Small intestine (tissue), 7 donors: ENCODE results near the gene SYCP1. TPM values are rescaled to one million over a fixed set of nuclear protein-coding genes. Genes with fewer than 3 reads are reported as not detected.

Experiments used
- DNase-seq, 2 donors: peaks; one replicate each; pipeline versions ENCODE4 v3.0.0 to v3.0.0-alpha.2; 2013
- FAIRE-seq: peaks from 2 replicates; lab custom pipeline; 2012; peaks lifted over from hg19 to GRCh38; lab: Jason Lieb, UNC
- H3K27ac ChIP-seq, 3 donors: one replicate each; pipeline ENCODE4 v1.5.1; 2013; ENCODE audit warnings: low read length in 2 of 3, mild to moderate bottlenecking in 2 of 3, control low read depth in 1 of 3, inconsistent platforms in 1 of 3, low read depth in 1 of 3, moderate library complexity in 1 of 3
- H3K27me3 ChIP-seq, 3 donors: one replicate each; pipeline ENCODE4 v1.6.1; 2013; ENCODE audit warnings: low read length in 3 of 3, inconsistent platforms in 1 of 3; ENCODE audit not compliant: control insufficient read depth in 3 of 3, insufficient read depth in 3 of 3
- H3K36me3 ChIP-seq, 3 donors: one replicate each; pipeline ENCODE4 v1.6.1; 2013; ENCODE audit warnings: low read length in 3 of 3, inconsistent platforms in 1 of 3, low read depth in 1 of 3, mild to moderate bottlenecking in 1 of 3, moderate library complexity in 1 of 3; ENCODE audit not compliant: control insufficient read depth in 3 of 3, insufficient read depth in 2 of 3
- H3K4me1 ChIP-seq, 3 donors: one replicate each; pipeline ENCODE4 v1.6.1; 2013; ENCODE audit warnings: low read length in 2 of 3, inconsistent platforms in 1 of 3, low read depth in 1 of 3, mild to moderate bottlenecking in 1 of 3, moderate library complexity in 1 of 3; ENCODE audit not compliant: control insufficient read depth in 3 of 3, insufficient read depth in 2 of 3
- H3K4me3 ChIP-seq, 3 donors: one replicate each; pipeline ENCODE4 v1.5.1; 2013; ENCODE audit warnings: low read length in 3 of 3, control low read depth in 1 of 3, inconsistent platforms in 1 of 3, low read depth in 1 of 3, mild to moderate bottlenecking in 1 of 3, moderate library complexity in 1 of 3
- H3K9me3 ChIP-seq, 2 donors: one replicate each; pipeline ENCODE4 v1.6.1; 2013; ENCODE audit warnings: low read depth in 1 of 2, low read length in 1 of 2; ENCODE audit not compliant: control insufficient read depth in 2 of 2, insufficient read depth in 1 of 2
- WGBS, 3 donors: extraction: QIAGEN DNeasy Blood & Tissue Kit; methylation state at CpG; one replicate each; pipeline ENCODE4 v1.1.7; 2013; 5-methylcytosine and 5-hydroxymethylcytosine counted together
- polyA plus RNA-seq, 4 donors: library from polyadenylated mRNA; stranded (reverse) in 3 of 4; unstranded in 1 of 4; fragments of 200-250 nt in 3 of 4; fragments of 120-200 nt in 1 of 4; gene quantifications; one replicate each; pipeline versions ENCODE4 v1.2.1 to v1.2.3, GENCODE V29; 2013
- donor health status: healthy with polysubstance abuse.
- donor health status: control.
- donor health status: control.
- donor health status: Bipolar disorder and iron deficiency.
- donor health status: healthy.

SYCP1 gene
- polyA plus RNA-seq, 4 donors: 0.06 TPM; not detected in 3

DNA sequence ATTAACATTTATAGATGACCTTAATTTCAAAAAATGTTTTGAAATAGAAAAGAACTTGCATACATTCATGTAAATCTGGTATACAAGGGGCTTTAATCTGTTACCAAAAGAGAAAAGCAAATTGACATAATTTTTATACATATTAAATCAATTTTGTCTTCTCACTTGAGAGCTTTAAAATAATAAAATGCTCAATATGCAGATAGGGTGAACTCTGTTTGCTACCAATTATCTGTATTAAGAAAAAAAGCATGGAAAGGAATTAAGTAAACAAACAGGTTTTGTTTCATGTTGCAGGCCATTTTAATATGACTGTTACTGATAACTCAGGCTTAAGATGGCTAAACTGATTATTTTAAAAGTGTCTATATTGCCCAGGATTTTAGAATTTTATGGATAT is 168.9 kb downstream of the SYCP1 start:
- no peak for DNase-seq
- no peaks in the 10 kb centered on the region for H3K36me3 ChIP-seq
- no peak overlapping the region for H3K4me3 ChIP-seq
- H3K9me3 ChIP-seq: no peaks in the 10 kb centered on the region
- no peaks in the 10 kb centered on the region for H3K4me1 ChIP-seq
- no peaks in the 10 kb centered on the region for H3K27me3 ChIP-seq
- no peak for FAIRE-seq
- H3K27ac ChIP-seq: no peak overlapping the region

DNA sequence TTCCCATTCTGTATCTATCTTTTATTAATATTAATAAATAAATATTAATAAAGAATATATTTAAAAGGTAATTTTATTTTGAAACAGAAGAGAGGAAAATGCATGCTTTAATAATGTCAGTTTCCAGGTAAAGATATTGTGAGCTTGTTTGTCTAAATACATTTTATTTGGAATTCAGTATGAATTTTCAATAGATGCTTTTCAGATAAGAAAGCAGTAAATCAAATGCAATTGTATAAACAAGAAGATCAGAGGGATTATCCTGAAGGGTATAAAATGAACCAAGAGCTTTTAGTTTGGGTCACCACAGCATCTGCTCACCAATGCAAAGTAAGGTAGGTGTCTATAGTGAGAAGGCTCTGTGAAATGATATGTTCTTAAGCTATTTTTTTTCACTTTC is 174.9 kb downstream of the SYCP1 start, which contains the start of gene TSHB:
Gene TSHB, plus strand, starts transcription at position 301 of the 400 bp plus-strand sequence. CDS start 3,537 bp downstream, outside the sequence.
- no peak within 1 kb of the TSS for H3K27ac ChIP-seq
- H3K4me1 ChIP-seq: no peaks in the 10 kb centered on the region
- no peaks in the 10 kb centered on the region for H3K36me3 ChIP-seq
- no peak for FAIRE-seq
- DNase-seq: no peak
- H3K9me3 ChIP-seq: no peaks in the 10 kb centered on the region
- H3K4me3 ChIP-seq: no peak within 1 kb of the TSS
- no peaks in the 10 kb centered on the region for H3K27me3 ChIP-seq

DNA sequence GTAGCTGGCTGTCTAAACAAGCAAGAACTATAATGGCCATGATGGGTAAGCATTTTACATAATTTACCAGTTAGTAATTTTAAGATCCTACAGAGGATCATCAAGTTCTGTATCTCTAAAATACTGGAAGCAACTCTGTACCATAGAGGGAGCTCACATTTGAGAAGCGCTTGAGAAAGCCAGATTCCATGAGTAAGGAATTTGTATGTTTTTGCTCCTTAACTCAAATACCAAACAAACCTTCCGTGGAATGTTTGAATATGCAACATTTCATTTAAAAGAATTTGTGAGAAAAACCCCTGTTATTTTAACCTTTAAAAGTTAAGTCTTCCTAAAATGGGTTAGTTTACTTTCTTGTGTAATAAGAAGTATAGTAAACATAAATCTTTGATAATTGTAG is 176.9 kb downstream of the SYCP1 start:
- Histone ChIP-seq H3K27me3 (no peaks in the 10 kb centered on the region), H3K36me3 (no peaks in the 10 kb centered on the region), H3K4me1 (no peaks in the 10 kb centered on the region), H3K4me3 (no peak overlapping the region), H3K27ac (no peak overlapping the region), H3K9me3 (no peaks in the 10 kb centered on the region)
- FAIRE-seq (no peak), DNase-seq (no peak)
- WGBS, 3 donors: 66 to 92% (median 75%) methylated on average over 2 of the region's 2 CpGs

DNA sequence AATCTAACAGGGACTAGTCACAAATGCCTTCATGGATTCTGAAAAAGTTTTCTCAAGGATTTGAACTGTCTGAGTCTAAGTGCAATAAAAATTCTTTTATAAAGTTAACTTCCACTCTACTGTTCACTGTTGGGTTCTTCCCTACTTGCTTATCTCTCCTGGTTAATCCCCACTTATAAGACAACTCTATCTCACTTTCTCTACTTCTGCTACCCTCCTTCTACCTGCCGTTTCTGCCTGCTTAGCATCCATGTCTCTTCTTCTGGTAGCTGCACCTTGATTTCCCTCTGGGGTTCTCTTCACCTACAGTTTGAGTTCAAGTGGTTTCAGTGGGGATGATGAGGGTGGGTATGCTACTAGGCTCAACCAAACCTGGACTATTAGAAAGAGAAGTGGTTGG is 181.0 kb downstream of the SYCP1 start:
- H3K27me3 ChIP-seq: no peaks in the 10 kb centered on the region
- H3K27ac ChIP-seq: no peak overlapping the region
- FAIRE-seq (no peak), DNase-seq (no peak)
- H3K9me3 ChIP-seq: no peaks in the 10 kb centered on the region
- WGBS, 3 donors: 63 to 80% (median 75%) methylated on average over 1 of the region's 1 CpG
- H3K36me3 ChIP-seq: no peaks in the 10 kb centered on the region
- peaks cover 0 to 8% (median 0%) of the 10 kb centered on the region in 3 donors for H3K4me1 ChIP-seq
- no peak overlapping the region for H3K4me3 ChIP-seq

DNA sequence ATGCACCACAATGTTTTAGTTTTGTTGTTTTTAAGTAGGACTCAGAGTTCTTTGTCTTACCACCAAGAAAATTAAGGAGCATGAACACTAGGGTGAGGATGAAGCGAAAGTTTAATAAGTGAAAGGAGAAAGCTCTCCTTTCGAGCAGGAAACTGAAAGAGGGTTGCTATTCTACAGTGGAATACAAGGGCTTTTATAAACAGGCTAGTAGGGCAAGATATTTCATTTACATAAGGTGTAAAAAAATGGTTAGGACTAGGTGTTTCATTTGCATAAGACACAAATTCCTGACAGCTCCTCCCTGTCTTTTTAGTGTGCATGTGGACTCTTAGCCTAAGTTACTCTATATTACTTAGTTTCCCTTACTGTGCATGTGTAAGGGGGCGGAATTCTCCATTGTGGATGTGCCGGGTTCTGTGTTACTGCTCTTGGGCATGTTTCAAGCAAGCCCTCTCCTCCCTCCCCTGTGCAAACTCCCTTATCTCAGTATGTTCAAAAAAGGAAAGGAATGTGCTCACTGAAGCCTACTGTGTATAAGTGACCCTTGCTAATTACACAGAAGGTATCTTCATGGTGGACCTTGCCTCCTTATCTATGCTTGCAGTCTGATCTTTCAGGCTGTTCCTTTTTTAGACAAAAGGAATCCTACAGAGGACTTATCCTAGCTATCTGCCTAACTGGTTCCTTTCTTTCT is 182.3 kb downstream of the SYCP1 start:
- H3K4me3 ChIP-seq: no peak overlapping the region
- no peaks in the 10 kb centered on the region for H3K36me3 ChIP-seq
- H3K9me3 ChIP-seq: no peaks in the 10 kb centered on the region
- FAIRE-seq (no peak), DNase-seq (peak; percentile 4 to 46)
- no peaks in the 10 kb centered on the region for H3K27me3 ChIP-seq
- H3K27ac ChIP-seq: no peak overlapping the region
- H3K4me1 ChIP-seq: peaks cover 0 to 8% (median 0%) of the 10 kb centered on the region in 3 donors
- 55 to 72% (median 63%) methylated on average over 4 of the region's 4 CpGs for WGBS, 3 donors

DNA sequence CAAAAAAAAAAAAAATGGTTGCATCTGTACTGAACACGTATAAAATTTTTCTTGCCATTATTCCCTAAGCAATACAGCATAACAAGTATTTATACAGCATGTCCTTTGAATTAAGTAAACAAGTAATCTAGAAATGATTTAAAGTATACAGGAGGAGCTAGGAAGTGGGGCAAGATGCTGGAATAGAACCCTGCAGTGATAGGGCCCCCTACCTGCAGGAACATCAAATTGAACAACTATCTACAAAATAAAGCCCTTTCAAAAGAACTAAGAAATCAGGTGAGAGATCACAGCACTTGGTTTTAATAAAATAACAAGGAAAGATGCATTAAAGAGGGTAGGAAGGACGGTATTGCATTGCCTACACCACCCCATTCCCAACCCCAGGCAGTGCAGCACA is 185.8 kb downstream of the SYCP1 start:
- H3K4me1 ChIP-seq: peaks cover 0 to 8% (median 0%) of the 10 kb centered on the region in 3 donors
- WGBS, 3 donors: 77 to 85% (median 84%) methylated on average over 2 of the region's 2 CpGs
- H3K9me3 ChIP-seq: no peaks in the 10 kb centered on the region
- no peak for FAIRE-seq
- no peak overlapping the region for H3K27ac ChIP-seq
- no peaks in the 10 kb centered on the region for H3K27me3 ChIP-seq
- DNase-seq: no peak
- H3K4me3 ChIP-seq: no peak overlapping the region
- H3K36me3 ChIP-seq: no peaks in the 10 kb centered on the region

DNA sequence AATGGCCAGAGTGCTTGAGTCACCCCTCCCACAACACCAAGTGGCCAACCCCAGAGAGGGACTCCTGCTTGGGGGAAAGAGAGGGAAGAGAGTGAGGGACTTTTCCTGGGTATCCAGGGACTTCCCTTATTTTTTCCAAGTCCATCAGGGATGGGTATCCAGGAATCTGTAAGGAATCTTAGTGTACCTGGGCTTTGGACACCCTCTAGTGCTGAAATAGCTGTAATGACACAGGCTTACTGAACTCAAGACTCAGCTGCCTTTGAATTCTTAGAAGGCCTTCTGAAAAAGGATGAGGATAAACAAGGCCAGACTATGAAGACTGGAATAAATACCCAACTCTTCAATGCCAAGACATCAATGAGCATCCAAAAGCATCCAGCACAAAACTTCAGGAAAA is 187.0 kb downstream of the SYCP1 start:
- Histone ChIP-seq H3K27me3 (no peaks in the 10 kb centered on the region), H3K4me1 (peaks cover 0 to 8% (median 0%) of the 10 kb centered on the region in 3 donors), H3K36me3 (no peaks in the 10 kb centered on the region), H3K27ac (no peak overlapping the region), H3K9me3 (no peaks in the 10 kb centered on the region), H3K4me3 (no peak overlapping the region)
- FAIRE-seq: no peak
- DNase-seq: peak; percentile 39 to 44
